Measurements from ENCODE around the gene FURIN. TPM values are rescaled to one million over a fixed set of nuclear protein-coding genes. Genes with fewer than 3 reads are reported as not detected.

Gene FURIN
- total RNA-seq, 4 donors from 2014 or later: 76.7 to 159 (median 118) TPM

GRCh38 chr15:90914305-90915080, 46.1 kb downstream of the FURIN start:
- Histone ChIP-seq H3K9me3 (no peaks in the 10 kb centered on the region), H3K4me3 (no peak overlapping the region), H3K36me3 (peaks cover 0 to 77% of the 10 kb centered on the region in 2 donors), H3K27me3 (no peaks in the 10 kb centered on the region), H3K27ac (peak overlapping the region; percentile 86 to 95 (median 90)), H3K4me1 (peaks cover 14 to 37% of the 10 kb centered on the region in 2 donors)
- no peak for ATAC-seq
- no peak for DNase-seq
- in situ Hi-C loops (cut with MboI; ENCODE audit: low sequenced_read_pairs in 4 of 4): no loop called here
- intact Hi-C loops (cut with DNase I; ENCODE audit: low total_unique reads): no loop called here
- no peak for TF ChIP-seq CTCF (IDR thresholded peaks at IDR 0.05 in 4 of 5, conservative IDR thresholded peaks at IDR 0.05 in 1 of 5)

DNA sequence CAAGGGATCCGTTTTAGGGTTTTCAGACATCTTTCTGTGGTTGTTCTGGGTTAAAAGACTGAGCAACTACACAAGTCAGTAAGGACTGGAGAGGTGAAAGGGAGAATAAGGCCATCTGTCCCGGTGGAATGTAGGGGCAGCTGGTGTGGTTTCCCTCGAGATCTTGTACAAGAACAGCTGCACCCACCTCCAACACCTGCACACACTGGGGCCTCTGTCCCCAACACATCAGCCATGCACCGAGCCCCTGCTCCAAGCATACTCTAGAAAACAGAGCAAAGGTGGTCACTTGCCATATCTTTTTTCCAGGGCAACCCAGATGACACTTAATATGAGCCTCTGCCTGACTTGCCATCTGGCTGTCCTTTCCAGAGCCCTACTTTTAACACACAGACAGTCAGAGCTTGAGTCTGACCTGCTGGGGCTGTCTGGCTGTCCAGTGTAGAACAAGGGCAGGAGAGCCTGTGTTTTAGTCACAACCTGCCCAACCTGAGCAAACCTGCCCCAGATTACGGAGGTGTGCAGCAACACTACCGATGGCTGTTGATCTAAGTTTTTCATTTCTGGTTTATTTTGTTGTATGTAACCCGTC, 46.9 kb downstream of the FURIN start:
- in situ Hi-C loops (cut with MboI; ENCODE audit: low sequenced_read_pairs in 4 of 4): no loop called here
- intact Hi-C loops (cut with DNase I; ENCODE audit: low total_unique reads): no loop called here
- DNase-seq: peak in 1 of 2 donors; percentile 77
- H3K27ac ChIP-seq: peak overlapping the region; percentile 86 to 95 (median 90)
- peaks cover 14 to 37% of the 10 kb centered on the region in 2 donors for H3K4me1 ChIP-seq
- TF ChIP-seq POLR2A (IDR thresholded peaks at IDR 0.05) (no peak), CTCF (IDR thresholded peaks at IDR 0.05 in 4 of 5, conservative IDR thresholded peaks at IDR 0.05 in 1 of 5) (no peak)
- H3K36me3 ChIP-seq: peaks cover 0 to 78% of the 10 kb centered on the region in 2 donors
- ATAC-seq: peak; percentile 73 to 88
- peak overlapping the region in 1 of 4 donors; percentile 43 for H3K4me3 ChIP-seq
- no peaks in the 10 kb centered on the region for H3K9me3 ChIP-seq
- no peaks in the 10 kb centered on the region for H3K27me3 ChIP-seq

DNA sequence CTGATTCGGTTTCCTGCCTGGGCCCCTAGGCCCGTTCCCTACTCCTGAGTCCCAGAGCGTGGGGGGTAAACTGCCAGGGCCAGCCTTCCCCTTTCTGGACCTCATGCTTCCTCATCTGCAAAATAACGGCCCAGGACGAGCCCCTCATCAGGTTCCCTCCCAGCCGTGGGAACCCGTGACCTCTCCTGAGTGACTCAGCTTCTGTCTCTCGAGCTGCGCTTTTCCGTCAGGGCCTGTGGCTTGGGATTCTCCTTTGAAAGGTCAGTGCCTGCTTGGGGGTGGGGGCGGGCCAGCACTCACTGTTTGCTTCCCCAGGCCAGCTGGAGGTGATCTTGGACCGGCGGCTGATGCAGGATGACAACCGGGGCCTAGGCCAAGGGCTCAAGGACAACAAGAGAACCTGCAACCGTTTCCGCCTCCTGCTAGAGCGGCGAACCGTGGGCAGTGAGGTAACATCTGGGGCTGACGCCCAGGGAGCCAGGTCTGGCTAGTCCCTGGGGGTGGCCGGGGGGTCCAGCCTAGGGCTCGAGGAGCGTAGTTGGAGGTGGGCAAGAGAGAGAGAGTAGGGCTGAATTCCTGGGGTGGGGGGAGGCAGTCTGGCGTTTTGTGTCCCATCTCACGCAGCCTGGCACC, 47.5 kb downstream of the FURIN start:
- intact Hi-C loops (cut with DNase I; ENCODE audit: low total_unique reads) (loop anchor here (1.0 kb wide), 2 partner anchors 12 to 13 kb away; partner anchors contain the start of gene MAN2A2), in situ Hi-C loops (cut with MboI; ENCODE audit: low sequenced_read_pairs in 4 of 4) (no loop called here)
- Histone ChIP-seq H3K27me3 (no peaks in the 10 kb centered on the region), H3K4me1 (peaks cover 14 to 37% of the 10 kb centered on the region in 2 donors), H3K9me3 (no peaks in the 10 kb centered on the region), H3K27ac (peak overlapping the region; percentile 86 to 95 (median 90)), H3K36me3 (peaks cover 0 to 78% of the 10 kb centered on the region in 2 donors), H3K4me3 (peak overlapping the region in 3 of 4 donors; percentile 17 to 43 (median 27))
- TF ChIP-seq POLR2A (IDR thresholded peaks at IDR 0.05) (peak in 1 of 2 donors; percentile 23), CTCF (IDR thresholded peaks at IDR 0.05 in 4 of 5, conservative IDR thresholded peaks at IDR 0.05 in 1 of 5) (no peak)
- peak; percentile 84 to 94 for DNase-seq
- ATAC-seq: peak; percentile 80 to 84

DNA sequence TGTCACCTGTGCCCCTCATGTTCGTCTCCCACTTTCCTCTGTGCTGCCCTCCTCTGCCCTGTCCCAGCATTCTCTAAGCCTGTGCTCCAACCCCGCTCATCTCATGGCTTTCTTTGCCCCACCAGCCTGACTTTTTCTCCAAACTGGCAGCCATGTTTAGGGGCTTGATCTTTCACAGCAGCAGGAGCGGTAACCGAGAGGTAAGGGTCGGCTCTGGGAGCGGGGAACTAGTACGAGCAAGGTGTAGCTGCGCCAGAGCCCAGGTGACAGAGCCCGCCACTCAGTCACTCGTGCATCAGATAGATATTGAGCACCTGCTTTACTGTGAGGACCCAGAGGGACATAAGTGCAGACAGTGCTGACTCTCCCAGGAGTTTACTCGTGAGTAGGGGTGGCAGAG, 48.1 kb downstream of the FURIN start:
- ATAC-seq (no peak), DNase-seq (no peak)
- Histone ChIP-seq H3K27me3 (no peaks in the 10 kb centered on the region), H3K9me3 (no peaks in the 10 kb centered on the region), H3K36me3 (peaks cover 0 to 78% of the 10 kb centered on the region in 2 donors), H3K4me3 (peak overlapping the region in 3 of 4 donors; percentile 17 to 43 (median 27)), H3K27ac (peak overlapping the region; percentile 86 to 95 (median 90)), H3K4me1 (peaks cover 14 to 37% of the 10 kb centered on the region in 2 donors)
- in situ Hi-C loops (cut with MboI; ENCODE audit: low sequenced_read_pairs in 4 of 4) (no loop called here), intact Hi-C loops (cut with DNase I; ENCODE audit: low total_unique reads) (loop anchor here (1.0 kb wide), 2 partner anchors 12 to 13 kb away; partner anchors contain the start of gene MAN2A2)
- TF ChIP-seq CTCF (IDR thresholded peaks at IDR 0.05 in 4 of 5, conservative IDR thresholded peaks at IDR 0.05 in 1 of 5): no peak

All from gastrocnemius medialis (tissue), 4 donors.